ENCODE measurements around the gene KANSL1. TPM values are rescaled to one million over a fixed set of nuclear protein-coding genes. Genes with fewer than 3 reads are reported as not detected.

KANSL1 gene
- total RNA-seq, 1 donor from 2014 or later, result 191 TPM

- peaks cover 22% of the 10 kb centered on the region for H3K9me3 Mint-ChIP-seq (ENCODE audit: unreplicated experiment)
- H3K27me3 Mint-ChIP-seq (ENCODE audit: unreplicated experiment), result peaks cover 12% of the 10 kb centered on the region
- peaks cover 14% of the 10 kb centered on the region for H3K4me1 Mint-ChIP-seq (ENCODE audit: low read depth, unreplicated experiment)
- no peak for DNase-seq
- peak overlapping the region; percentile 44 for H3K27ac Mint-ChIP-seq (ENCODE audit: unreplicated experiment)
- TF ChIP-seq CTCF (IDR thresholded peaks at IDR 0.05; ENCODE audit: partially characterized antibody, unreplicated experiment), result no peak
- peaks cover 7% of the 10 kb centered on the region for H3K36me3 Mint-ChIP-seq (ENCODE audit: unreplicated experiment)
- no peak overlapping the region for H3K4me3 Mint-ChIP-seq (ENCODE audit: unreplicated experiment)
Measured at GRCh38 chr17:46195217-46195855, 2.1 kb upstream of the KANSL1 start.

- Mint-ChIP-seq H3K27ac (ENCODE audit: unreplicated experiment) (peak overlapping the region; percentile 93), H3K27me3 (ENCODE audit: unreplicated experiment) (peaks cover 12% of the 10 kb centered on the region), H3K36me3 (ENCODE audit: unreplicated experiment) (peaks cover 7% of the 10 kb centered on the region), H3K4me1 (ENCODE audit: low read depth, unreplicated experiment) (peaks cover 20% of the 10 kb centered on the region), H3K9me3 (ENCODE audit: unreplicated experiment) (peaks cover 22% of the 10 kb centered on the region), H3K4me3 (ENCODE audit: unreplicated experiment) (peak overlapping the region; percentile 63)
- peak; percentile 12 for TF ChIP-seq CTCF (IDR thresholded peaks at IDR 0.05; ENCODE audit: partially characterized antibody, unreplicated experiment)
- no peak for DNase-seq
Measured at GRCh38 chr17:46194393-46195216, 1.4 kb upstream of the KANSL1 start.

- TF ChIP-seq CTCF (IDR thresholded peaks at IDR 0.05; ENCODE audit: partially characterized antibody, unreplicated experiment), result peak; percentile 73
- Mint-ChIP-seq H3K36me3 (ENCODE audit: unreplicated experiment) (peaks cover 7% of the 10 kb centered on the region), H3K4me1 (ENCODE audit: low read depth, unreplicated experiment) (peaks cover 22% of the 10 kb centered on the region), H3K27ac (ENCODE audit: unreplicated experiment) (peak overlapping the region; percentile 93), H3K27me3 (ENCODE audit: unreplicated experiment) (peaks cover 12% of the 10 kb centered on the region), H3K9me3 (ENCODE audit: unreplicated experiment) (peaks cover 22% of the 10 kb centered on the region), H3K4me3 (ENCODE audit: unreplicated experiment) (peak overlapping the region; percentile 63)
- peak; percentile 97 for DNase-seq
Measured at GRCh38 chr17:46193626-46194392, 580 bp upstream of the KANSL1 start.

GRCh38 chr17:46192439-46193150, 634 bp downstream of the KANSL1 start:
- DNase-seq, result peak; percentile 89
- H3K4me3 Mint-ChIP-seq (ENCODE audit: unreplicated experiment), result peak overlapping the region; percentile 98
- H3K9me3 Mint-ChIP-seq (ENCODE audit: unreplicated experiment), result peaks cover 22% of the 10 kb centered on the region
- H3K4me1 Mint-ChIP-seq (ENCODE audit: low read depth, unreplicated experiment), result peaks cover 29% of the 10 kb centered on the region
- TF ChIP-seq CTCF (IDR thresholded peaks at IDR 0.05; ENCODE audit: partially characterized antibody, unreplicated experiment), result no peak
- H3K36me3 Mint-ChIP-seq (ENCODE audit: unreplicated experiment), result peaks cover 7% of the 10 kb centered on the region
- peaks cover 12% of the 10 kb centered on the region for H3K27me3 Mint-ChIP-seq (ENCODE audit: unreplicated experiment)
- H3K27ac Mint-ChIP-seq (ENCODE audit: unreplicated experiment), result peak overlapping the region; percentile 99
